OCI-LY3 (cell line): ENCODE measurements around the gene UNC13A.

Experiments used
- H2AFZ ChIP-seq: fragments of 200-600, 300-600 bp; shearing (Covaris generic); 2 replicates; pipeline ENCODE4 v1.6.0; 2014; ENCODE audit warnings: antibody characterized with exemption, low read depth, low read length
- H3K27ac ChIP-seq: fragments of 200-600, 300-600 bp; sonication (generic); 2 replicates; pipeline ENCODE4 v1.5.1; 2014; ENCODE audit warnings: mild to moderate bottlenecking, low read length, moderate library complexity, mixed read lengths
- H3K27me3 ChIP-seq: fragments of 200-600, 300-600 bp; sonication (generic); 2 replicates; pipeline ENCODE4 v1.6.1; 2014; ENCODE audit warnings: low read depth, low read length, mixed read lengths
- H3K36me3 ChIP-seq: fragments of 200-600, 300-600 bp; sonication (generic); replicated peaks from 2 replicates; pipeline ENCODE3; 2014; ENCODE audit warnings: low read depth, low read length, mixed read lengths
- H3K4me1 ChIP-seq: fragments of 300-600, 200-600 bp; sonication (generic); 2 replicates; pipeline ENCODE4 v1.6.1; 2014; ENCODE audit warnings: low read length, mixed read lengths
- H3K4me2 ChIP-seq: fragments of 200-600, 300-600 bp; sonication (generic); 2 replicates; pipeline ENCODE4 v1.6.1; 2014; ENCODE audit warnings: low read length, mixed read lengths
- H3K4me3 ChIP-seq: fragments of 300-600, 200-600 bp; sonication (generic); 2 replicates; pipeline ENCODE4 v1.5.1; 2014; ENCODE audit warnings: antibody characterized with exemption, mild to moderate bottlenecking, low read length, moderate library complexity
- H3K79me2 ChIP-seq: fragments of 300-600, 200-600 bp; shearing (Covaris generic); 2 replicates; pipeline ENCODE4 v1.6.1; 2014; ENCODE audit warnings: mild to moderate bottlenecking, low read length, mixed read lengths
- H3K9ac ChIP-seq: fragments of 300-600, 200-600 bp; shearing (Covaris generic); 2 replicates; pipeline ENCODE4 v1.6.0; 2014; ENCODE audit warnings: mild to moderate bottlenecking, low read length, moderate library complexity
- H3K9me3 ChIP-seq: fragments of 200-600, 300-600 bp; shearing (Covaris generic); 2 replicates; pipeline ENCODE4 v1.6.1; 2014; ENCODE audit warnings: low read length, mixed read lengths; ENCODE audit not compliant: insufficient read depth
- H4K20me1 ChIP-seq: fragments of 200-600, 300-600 bp; sonication (generic); 2 replicates; pipeline ENCODE4 v1.6.1; 2016; ENCODE audit warnings: low read length, mixed read lengths; ENCODE audit not compliant: insufficient read depth
- EZH2phosphoT487 ChIP-seq: fragments of 200-600 bp; shearing (Covaris generic); IDR thresholded peaks from 2 replicates; pipeline ENCODE4 v1.6.1; 2018; ENCODE audit warnings: antibody characterized with exemption, mixed run types, low read depth
- TF ChIP-seq, protein P1 (sequence below): fragments of 200-600, 300-600 bp; sonication (generic); IDR thresholded peaks from 2 replicates; pipeline ENCODE4 v1.5.1; 2014; ENCODE audit warnings: antibody characterized with exemption, low read length, low read depth

UNC13A gene

DNA sequence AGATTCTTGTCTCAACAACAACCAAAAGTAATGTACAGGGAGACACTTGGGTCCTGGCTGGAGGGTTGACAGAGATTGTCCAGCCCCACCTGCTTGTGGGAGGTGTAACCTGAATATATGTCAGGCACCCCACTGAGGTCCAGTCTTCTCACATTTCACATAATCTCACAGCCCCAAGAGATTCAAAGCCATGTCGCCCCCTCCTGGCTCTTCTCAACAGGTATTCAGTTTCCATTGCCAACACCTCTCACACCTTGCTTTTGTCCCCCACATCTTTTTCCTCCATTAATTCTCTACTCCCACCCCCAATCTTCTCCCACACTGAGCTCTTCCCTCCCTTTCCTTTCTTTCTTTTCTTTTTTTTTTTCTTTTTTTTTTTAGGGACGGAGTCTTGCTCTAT, 11.2 kb downstream of the UNC13A start:
- no peaks in the 10 kb centered on the region for H4K20me1 ChIP-seq
- no peak overlapping the region for H3K27ac ChIP-seq
- no peak for TF ChIP-seq EZH2phosphoT487
- TF ChIP-seq, protein P1, sequence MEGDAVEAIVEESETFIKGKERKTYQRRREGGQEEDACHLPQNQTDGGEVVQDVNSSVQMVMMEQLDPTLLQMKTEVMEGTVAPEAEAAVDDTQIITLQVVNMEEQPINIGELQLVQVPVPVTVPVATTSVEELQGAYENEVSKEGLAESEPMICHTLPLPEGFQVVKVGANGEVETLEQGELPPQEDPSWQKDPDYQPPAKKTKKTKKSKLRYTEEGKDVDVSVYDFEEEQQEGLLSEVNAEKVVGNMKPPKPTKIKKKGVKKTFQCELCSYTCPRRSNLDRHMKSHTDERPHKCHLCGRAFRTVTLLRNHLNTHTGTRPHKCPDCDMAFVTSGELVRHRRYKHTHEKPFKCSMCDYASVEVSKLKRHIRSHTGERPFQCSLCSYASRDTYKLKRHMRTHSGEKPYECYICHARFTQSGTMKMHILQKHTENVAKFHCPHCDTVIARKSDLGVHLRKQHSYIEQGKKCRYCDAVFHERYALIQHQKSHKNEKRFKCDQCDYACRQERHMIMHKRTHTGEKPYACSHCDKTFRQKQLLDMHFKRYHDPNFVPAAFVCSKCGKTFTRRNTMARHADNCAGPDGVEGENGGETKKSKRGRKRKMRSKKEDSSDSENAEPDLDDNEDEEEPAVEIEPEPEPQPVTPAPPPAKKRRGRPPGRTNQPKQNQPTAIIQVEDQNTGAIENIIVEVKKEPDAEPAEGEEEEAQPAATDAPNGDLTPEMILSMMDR = peak; percentile 42
- H3K4me2 ChIP-seq = no peak overlapping the region
- H3K4me1 ChIP-seq = no peaks in the 10 kb centered on the region
- no peaks in the 10 kb centered on the region for H3K79me2 ChIP-seq
- no peak overlapping the region for H2AFZ ChIP-seq
- H3K9ac ChIP-seq = no peak overlapping the region
- H3K27me3 ChIP-seq = peaks cover 17% of the 10 kb centered on the region
- H3K9me3 ChIP-seq = no peaks in the 10 kb centered on the region
- H3K36me3 ChIP-seq = no peaks in the 10 kb centered on the region
- H3K4me3 ChIP-seq = no peak overlapping the region

DNA sequence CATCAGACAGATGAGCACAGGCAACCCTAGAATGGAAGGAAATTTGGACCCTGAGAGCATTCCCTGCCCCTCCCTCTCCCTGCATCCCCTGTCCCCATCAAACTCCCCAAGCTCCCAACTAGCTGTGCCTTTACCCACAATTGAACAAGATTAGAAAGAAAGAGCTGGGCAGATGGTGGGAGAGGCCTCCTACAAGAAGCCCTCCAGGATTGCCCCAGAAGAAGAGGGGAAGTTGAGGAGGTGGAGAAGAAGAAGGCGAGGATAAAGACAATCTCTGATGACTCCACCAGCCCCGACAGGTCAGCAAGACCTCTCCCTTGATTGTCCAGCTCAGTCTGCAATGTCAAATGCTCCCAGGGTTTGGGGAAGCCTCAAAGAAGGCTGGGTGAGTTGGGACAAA, 11.9 kb downstream of the UNC13A start:
- Histone ChIP-seq H3K27me3 (peaks cover 17% of the 10 kb centered on the region), H3K79me2 (no peaks in the 10 kb centered on the region), H3K4me3 (no peak overlapping the region), H2AFZ (no peak overlapping the region), H3K4me1 (no peaks in the 10 kb centered on the region), H3K9me3 (no peaks in the 10 kb centered on the region), H4K20me1 (no peaks in the 10 kb centered on the region), H3K9ac (no peak overlapping the region), H3K27ac (no peak overlapping the region), H3K36me3 (no peaks in the 10 kb centered on the region), H3K4me2 (no peak overlapping the region)
- TF ChIP-seq, protein P1 = no peak
- no peak for TF ChIP-seq EZH2phosphoT487

DNA sequence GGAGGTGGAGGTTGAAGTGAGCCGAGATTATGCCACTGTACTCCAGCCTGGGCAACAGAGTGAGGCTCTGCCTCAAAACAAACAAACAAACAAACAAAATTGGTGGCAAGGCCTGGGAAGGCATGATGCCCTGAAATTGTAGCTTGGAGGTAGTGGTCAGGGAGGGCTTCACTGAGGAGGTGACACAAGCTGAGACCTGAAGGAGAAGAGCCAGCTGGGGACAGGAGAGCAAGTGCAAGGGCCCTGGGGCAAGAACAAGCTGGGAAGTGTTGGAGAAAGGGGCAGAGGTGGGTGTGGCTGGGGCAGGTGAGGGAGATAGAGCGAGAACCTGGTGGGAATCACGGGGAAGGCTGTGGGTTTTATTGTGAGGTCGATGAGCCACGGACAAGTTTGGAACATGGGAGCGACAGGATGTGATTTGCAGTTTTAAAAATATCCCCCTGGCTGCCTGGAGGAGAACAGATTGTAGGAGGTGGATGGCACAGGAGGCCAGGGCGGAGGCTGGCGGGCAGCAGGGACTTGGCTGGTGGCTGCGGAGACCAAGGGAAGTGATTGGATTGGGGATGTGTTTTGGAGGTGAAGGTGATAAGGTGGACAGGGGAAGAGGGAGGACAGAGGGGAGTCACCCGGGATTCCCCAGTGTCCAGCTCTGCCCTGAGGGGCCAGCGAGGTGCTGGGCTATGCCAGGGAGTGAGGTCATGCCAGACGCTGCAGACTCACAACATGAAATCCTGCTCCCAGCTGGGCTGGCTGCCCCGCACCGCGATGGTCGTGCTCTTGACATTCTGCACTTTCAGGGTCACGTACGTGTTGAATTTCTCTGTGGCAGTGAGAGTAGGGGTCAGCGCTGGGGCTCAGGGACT, 14.0 kb downstream of the UNC13A start:
- no peak overlapping the region for H3K9ac ChIP-seq
- H3K4me2 ChIP-seq = no peak overlapping the region
- H3K9me3 ChIP-seq = no peaks in the 10 kb centered on the region
- H3K4me3 ChIP-seq = no peak overlapping the region
- no peaks in the 10 kb centered on the region for H3K79me2 ChIP-seq
- peaks cover 14% of the 10 kb centered on the region for H3K27me3 ChIP-seq
- H3K36me3 ChIP-seq = no peaks in the 10 kb centered on the region
- no peak overlapping the region for H3K27ac ChIP-seq
- no peak for TF ChIP-seq EZH2phosphoT487
- TF ChIP-seq, protein P1 = no peak
- H3K4me1 ChIP-seq = no peaks in the 10 kb centered on the region
- no peaks in the 10 kb centered on the region for H4K20me1 ChIP-seq
- no peak overlapping the region for H2AFZ ChIP-seq

DNA sequence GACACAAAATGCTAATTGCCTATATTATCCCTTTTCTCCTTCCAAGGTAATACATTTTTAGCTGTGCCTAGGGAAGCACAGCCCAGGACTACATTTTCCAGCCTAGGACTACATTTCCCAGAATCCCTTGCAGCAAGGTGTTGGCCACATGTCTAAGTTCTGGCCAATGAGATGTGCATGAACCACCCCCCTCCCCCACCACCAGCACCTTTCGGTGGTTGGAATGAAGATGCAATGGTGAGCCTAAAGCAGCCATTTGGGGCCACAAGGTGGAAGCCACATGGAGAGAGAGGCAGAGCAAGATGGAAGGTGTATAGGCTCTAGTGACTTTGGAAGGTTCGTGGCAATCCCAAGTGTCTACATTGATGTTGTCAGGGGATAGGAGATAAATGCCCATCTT, 16.2 kb downstream of the UNC13A start:
- Histone ChIP-seq H3K36me3 (no peaks in the 10 kb centered on the region), H3K9ac (no peak overlapping the region), H3K9me3 (no peaks in the 10 kb centered on the region), H3K27ac (no peak overlapping the region), H3K79me2 (no peaks in the 10 kb centered on the region), H3K4me1 (no peaks in the 10 kb centered on the region), H3K27me3 (peaks cover 5% of the 10 kb centered on the region), H3K4me3 (no peak overlapping the region), H4K20me1 (no peaks in the 10 kb centered on the region), H3K4me2 (no peak overlapping the region), H2AFZ (no peak overlapping the region)
- TF ChIP-seq EZH2phosphoT487 = no peak
- TF ChIP-seq, protein P1 = no peak
